ENCODE data around the gene PRIMA1. TPM values are rescaled to one million over a fixed set of nuclear protein-coding genes. Genes with fewer than 3 reads are reported as not detected.
A peak's percentile ranks its signal among the peaks of the same experiment; 100 is the strongest.

Gene PRIMA1
- polyA plus RNA-seq, 5 donors: 0.37 to 1.8 (median 0.91) TPM

DNA sequence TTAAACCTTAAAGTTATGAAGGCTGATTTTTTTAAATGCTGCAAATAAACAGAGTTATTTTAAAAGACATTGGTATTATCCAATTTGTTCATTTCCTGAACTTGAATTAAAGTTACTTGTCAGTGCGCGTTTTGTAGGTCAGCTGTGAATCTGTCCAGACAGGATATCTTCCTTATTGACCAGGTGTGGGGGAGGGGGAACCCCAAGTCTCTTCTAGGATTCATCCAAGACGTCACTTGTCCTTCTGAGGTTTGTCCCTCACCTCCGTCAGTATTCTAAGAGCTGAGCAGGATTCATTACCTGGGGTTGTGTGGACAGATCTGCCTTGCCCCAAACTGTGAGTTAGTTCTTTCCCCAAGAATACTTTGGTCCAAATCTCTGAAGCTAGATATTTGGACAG is 8.8 kb upstream of the PRIMA1 start:
- no peak for DNase-seq

DNA sequence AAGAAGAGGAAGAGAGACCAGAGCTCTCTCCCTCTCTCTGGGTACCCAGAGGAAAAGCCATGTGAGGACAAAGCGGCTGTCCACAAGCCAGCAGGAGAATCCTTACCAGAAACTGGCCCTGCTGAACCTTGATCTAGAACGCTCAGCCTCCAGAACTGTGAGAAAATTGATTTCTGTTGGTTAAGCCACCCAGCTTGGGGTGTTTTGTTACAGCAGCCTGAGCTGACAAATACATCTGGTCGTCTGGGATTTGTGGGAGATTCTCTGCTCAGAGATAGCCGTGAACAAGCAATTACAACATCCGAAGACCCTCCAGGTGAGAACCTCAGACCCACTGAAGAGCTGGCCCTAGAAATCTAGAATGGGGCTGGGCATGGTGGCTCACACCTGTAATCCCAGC is 6.5 kb upstream of the PRIMA1 start:
- no peak for DNase-seq

DNA sequence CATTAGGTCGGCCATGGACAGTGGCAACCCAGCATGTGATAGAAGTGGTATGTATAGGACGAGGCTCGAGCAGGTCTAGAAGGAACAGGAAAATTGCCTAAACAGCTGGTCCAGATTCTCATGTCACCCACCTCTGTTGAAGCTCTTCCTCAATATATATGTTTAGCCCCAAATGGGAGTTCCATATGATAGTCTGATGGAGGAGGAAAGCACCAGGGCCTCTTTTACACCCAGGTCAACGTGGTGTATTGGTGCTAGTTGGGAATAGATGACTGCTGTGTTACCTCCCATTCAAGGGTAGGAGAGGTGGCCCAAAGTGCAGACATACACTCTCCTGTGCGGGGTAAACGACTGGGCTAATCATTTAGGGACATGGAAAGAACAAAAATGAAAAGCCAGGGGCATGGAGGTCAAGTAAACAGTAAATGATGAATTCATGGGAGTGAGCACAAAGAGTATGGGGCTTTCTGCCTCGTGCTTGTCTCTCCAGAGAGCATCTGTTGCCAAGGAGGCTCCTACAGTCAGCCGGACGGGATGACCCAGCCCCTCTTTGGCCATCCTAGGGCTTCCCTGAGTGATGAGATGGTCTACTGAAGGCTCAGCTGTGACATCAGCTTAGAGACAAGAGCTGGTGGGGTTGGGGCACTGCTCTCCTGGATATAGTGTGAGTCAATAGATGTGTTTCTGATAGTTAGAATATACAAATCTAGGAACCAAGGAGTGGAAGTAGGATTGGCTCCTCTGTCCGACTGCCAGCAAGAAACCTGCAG is 5.5 kb upstream of the PRIMA1 start:
- DNase-seq: no peak

DNA sequence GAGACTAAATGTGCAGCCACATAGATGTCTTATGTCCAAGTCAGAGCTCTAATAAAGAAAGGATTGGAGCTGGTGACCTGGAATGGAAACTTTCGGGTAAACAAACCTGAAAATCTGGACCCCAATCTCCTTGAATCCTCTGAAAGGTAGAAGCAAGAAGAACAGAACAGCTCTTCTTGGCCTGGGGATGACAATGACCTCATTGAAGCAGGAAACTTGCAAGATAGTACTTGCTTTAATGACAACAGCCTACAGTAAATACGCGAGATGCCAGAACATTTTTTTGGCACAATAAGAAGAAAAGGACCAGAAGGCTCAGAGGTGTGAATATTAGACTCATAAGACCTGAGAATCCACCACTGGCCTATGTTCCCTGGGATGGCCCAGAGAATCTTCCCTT is 4.1 kb upstream of the PRIMA1 start:
- no peak for DNase-seq

DNA sequence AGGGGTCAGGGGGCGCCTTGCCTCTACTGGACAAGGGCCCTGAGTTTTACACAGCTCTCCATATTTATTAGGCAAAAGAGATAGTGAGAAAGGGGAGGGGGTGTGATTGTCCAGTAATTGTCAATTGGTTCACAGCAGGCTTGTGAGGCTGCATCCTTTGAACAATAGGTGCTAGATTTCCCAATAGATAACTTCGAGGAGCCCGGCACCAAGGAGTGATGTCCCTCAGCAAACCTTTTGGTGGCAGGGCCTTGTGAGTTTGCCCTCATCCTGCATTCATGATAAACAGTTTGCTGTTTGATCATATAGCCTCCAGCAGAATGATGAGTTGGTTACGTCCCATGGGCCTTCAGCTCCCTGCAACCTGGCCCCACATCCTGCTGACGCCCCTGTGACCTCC is 2.7 kb upstream of the PRIMA1 start:
- no peak for DNase-seq

DNA sequence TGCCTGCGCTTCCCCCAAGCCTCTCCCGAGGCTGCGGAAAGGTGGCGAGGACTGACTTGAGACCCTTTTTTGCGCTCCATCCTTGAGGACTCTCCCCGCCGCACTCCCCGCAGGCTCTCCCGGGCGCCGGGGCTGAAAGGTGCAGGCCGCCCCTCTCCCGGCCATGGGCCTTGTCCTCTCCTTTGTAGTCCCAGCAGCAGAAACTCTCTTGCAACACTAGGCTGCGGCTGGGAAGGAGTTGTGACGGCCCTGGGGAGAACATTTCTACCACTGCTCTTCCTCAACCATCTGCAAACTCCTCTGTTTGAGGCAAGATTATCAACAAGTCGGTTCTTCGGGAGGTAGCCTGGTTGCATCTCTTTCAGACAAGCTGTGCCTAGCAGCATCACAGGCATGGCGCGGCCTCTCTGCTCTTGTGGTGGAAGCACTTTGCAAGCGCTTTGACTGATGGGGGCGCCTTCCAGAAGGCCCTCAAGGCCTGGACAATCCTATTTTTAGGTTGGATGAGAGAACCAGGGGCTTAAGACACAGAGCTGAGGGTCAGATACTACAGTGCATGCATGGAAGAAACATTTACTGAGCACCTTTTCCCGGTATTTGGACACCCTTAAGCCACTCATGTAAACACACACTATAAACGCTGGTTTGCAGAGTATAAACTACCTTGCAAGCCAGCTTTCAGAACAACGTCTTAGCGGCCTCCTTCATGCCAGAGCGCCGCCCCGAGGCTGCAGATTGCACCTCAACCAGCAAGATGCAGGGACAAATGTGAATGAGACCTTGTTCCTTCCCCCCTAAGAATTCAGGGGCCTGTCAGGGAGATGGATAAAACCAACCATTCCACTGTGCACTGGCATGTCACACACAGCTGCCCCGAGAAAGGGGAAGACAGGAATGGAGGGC is 1.2 kb upstream of the PRIMA1 start:
- peak in 1 of 2 donors; percentile 5 for DNase-seq

DNA sequence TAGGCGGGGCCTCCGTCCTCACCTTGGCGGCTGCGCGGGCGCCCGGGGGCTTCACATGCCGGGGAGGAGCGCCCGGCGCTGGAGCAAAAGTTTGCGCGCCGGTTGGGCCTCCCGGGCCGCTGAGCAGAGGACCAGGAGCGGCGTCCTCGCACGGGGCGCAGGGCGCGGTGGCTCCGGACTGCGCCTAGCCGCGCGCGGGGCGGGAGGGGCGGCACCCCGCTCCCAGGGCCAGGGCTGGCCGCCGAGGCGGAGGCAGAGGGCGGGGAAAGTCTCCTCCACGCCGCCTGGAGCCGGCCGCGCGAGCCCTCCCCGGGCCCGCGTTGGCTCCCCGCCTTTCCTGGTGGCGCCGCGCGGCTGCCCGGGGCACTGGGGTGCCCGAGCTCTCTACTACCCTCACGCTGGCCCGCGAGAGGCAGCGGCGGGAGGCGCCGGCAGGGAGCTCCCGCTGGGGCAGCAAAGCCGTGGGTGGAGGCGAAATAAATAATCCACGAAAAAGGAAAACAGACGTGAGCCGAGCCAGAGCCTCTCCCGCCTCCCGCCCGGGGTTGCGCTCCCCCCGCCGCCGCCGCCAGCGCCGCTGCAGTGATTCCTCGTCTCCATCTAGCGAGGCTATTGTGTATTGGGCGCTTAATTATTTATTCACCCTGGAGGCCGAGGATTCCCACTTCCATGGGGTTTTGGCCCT is 400 bp upstream of the PRIMA1 start:
- DNase-seq: peak; percentile 11 to 13

DNA sequence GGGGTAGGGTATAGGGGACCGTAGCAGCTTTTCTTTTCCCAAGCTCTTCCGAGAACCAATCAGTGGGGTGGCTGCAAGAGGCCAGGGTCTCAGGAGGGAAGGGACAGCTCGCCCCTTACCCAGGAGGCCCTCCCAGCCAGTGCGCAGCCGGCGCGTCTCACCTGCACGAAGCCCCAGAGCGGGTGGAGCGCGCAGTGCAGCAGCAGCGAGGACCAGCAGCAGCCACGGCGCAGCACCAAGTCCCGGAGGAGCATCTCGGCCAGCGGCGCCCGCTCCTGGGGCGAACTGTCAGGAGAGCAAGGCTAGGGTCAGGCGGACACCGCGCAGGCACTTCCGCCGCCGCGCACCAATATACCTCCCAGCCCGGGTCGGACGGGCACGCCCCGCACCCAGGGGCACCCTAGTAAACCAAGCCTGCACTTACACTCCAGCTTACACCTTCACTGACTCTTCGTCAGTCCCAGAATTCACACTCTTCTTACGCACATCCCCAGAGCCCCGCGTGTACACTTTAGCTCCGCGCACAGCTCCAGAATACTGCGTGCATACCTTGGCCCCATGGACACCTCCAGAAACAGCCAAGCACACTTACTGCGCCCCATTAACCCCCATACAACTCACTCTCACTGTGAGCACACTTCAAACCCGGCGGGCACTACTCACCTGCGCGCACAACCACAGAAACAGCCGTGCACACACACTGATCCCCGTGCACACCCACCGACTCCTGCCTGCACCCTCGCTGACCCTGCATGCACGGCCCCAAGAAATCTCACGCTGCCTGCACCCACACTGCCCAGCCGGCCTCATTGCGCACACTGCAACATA is 606 bp downstream of the PRIMA1 start:
- peak in 1 of 2 donors; percentile 1 for DNase-seq

DNA sequence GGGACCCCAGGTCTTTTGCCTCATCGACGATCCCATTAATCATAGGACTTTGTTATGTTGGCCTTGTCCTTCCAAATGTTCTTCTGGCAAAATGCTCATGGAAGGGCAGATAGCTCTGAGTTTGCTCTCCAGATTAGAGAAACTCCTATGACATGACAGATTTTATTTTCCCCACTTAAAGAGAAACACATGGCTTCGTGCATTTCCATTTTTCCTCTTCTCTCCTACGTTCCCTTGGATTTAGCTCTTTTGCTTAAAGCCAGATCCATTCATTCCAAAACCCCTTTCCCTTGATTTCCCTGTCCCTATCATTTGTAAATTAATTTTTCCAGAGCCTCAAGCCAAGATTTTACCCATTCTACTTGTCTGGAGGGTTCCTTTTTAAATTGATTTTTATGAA is 2.9 kb downstream of the PRIMA1 start:
- no peak for DNase-seq

DNA sequence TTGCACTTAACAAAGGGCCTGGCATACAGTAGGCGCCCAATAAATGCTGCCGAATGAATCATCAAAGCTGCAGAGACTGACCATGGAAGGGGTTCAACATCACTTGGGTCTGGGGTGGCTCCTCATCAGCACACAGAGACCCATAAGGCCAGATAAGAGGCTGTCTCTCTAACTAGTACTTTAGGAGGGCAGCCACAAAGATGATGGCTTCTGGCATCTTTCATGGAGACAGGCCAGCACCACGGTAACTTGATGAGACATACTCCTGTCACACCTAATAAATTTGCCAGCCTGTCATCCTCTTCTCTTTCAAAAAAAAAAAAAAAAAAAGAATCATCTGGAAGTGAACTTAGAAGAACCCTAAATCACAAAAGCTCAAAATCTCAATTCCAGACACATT is 3.4 kb downstream of the PRIMA1 start:
- no peak for DNase-seq

DNA sequence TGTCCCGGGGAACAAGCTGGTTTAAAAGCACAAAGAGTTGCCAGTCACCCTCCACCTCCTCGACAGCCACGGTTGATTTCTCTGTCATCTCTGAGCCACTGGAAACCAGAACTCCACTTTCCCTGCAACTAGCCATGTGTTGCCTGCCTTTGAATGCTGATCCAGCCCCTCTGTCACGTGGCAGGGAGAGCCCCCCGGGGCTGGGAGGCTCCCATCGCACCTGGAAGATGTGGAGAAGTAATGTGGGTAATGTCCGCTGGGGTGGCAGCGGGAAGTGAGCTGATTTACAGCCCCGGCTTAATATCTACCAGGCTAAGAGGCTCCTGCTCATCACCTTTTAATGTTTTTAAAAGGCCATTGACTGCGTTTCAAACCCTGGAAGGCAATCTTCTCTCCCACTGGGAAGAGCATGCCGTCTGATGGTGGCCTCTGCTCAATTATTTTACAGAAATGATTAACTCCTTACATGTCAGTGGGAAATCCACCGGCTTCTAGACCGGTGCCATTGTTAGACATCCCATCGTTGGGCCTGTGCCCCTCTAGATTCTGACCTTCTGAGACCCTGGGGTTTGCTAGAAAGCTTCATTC is 7.4 kb downstream of the PRIMA1 start:
- DNase-seq: no peak

DNA sequence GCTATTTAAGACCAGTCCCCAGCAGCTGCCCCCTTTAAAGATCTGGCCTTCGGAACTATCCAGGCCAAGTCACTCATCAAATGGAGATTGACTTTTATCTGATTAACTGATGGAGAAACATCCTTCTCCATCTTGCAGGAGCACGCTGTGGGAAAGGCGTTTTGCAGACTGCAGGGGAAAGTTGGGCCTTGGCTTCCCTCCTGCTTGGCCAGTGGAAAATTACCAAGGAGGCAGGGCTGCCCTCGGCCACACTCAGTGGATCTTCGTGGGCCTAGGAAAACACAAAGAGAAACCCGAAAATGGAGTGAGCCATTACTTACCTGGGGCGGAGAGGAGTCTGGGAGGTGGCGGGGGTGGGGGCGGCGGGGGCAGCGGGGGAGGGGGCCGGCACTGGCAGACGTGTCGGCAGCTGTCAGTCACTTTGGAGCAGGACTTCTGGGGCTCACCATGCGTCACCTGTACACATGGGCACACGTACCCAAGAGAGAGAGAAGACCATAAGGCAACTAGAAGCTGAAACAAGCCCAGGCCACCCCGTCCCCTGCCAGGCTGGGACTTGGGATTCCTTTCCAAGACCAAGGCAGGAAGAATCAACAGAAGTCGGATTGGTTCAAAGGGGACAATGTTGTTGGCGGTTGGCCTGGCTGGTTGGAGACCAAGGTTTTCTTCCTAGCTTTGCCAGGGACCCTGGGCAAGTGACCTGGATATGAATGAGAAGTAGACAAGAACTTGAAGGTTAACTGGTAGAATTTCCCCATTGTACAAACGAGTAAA is 9.2 kb downstream of the PRIMA1 start:
- DNase-seq: no peak

DNA sequence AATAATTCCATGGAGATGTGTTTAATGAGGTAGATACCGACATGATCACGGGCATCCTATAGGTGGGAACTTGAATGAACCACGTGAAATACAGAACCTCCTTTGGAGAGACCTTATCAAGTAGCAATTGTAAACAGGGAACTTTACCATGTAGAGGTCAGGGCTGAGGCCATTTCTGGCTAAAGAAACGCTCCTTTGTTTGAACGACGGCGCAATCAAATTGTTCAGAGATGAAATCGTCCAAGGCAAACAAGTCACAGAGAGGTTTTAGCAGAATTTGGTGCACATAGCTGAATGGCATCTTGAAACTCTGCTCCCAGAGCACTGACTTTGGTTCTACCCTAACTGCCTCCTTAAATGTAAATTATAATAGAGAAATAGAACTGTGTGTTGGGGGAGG is 9.8 kb downstream of the PRIMA1 start:
- no peak for DNase-seq

DNA sequence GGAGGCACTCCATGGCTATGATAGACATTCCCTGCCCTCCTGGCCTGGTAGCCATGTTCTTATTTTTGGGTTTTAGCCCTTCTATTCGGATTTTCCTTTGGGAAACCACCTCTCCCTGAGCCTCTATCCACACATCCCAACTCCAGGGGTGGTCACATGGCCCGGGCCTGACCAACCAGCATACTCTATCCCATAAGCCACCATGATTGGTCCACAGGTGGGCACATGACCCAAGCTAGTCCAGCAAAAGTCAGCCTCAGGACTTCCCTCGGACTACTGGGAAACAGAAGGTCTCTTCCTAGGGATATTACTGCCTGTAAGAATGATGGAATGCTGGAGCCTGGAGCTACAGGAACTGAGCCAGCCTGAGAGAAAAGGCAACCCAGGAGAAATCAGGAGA is 12.5 kb downstream of the PRIMA1 start:
- no peak for DNase-seq

DNA sequence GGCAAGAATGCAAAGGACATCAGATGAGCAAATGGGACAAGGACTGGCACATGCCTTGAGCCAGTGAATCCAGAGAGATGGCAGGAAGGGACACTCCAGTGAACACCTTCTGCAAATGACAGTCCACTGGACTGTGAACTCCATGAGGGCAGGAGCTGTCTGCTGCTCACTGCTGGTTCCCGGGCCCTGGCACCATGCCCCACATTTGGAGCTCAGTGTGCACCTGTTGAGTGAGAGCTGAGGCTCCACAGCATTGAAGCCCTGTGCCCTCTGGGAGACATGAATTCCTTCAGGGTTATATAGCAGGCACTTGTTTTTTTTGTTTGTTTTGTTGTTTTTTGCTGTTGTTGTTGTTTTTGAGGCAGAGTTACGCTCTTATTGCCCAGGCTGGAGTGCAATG is 13.1 kb downstream of the PRIMA1 start:
- DNase-seq: no peak

DNA sequence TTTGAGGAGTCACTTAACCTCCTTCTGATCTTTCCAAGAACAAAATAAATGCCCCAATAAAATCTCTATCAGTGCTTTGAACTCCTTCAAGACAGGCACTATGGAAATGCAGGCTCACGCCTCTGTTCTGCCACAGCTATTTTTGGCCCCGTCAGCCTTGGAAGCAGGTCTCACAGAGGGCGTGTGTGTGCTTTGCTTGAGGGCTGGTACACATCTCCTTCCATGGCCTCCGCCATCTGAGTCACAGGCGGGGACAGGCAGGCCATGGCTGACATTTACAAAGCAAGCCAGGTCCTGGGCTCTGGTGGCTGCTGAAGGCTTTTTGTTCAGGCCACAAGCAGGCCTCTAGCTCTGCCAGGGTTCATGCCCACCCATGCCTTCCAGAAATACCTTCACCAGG is 16.0 kb downstream of the PRIMA1 start:
- no peak for DNase-seq

DNA sequence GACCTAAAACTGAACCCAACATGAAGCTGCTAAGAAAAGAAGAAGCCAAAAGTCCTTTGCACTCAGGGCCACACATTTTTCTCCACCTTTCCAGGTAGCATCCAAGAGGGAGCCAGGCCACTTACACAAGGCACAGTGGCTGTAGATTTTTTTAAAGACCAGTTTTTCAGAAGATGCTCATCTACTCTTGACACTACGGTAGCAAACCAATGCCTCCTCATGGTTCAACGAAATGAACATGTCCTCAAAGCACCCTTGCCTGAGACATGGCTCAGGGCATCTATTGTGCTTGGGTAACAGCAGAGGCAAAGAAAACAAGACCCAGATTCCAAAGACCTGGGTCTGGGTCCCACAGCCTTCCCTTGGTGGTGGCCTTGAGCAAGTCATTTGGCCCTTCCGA is 22.3 kb downstream of the PRIMA1 start:
- no peak for DNase-seq

DNA sequence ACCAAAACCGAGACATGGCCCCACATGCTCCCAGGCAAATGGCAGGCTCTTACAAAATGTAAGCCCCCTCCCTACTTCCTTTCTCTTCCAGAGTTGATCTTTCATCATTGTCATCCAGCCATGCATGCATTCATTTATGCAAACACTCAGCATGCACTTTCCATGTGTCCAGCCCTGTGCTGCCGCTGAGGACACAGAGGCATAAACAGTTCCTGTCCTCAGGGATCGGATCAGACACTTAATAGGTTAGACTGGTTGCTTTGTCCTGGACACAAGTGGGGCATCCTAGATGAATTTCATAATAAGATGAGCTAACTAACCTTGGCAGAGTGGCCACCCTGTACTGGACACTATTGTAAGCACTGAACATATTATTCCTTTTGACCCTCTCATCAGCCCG is 23.1 kb downstream of the PRIMA1 start:
- DNase-seq: no peak

DNA sequence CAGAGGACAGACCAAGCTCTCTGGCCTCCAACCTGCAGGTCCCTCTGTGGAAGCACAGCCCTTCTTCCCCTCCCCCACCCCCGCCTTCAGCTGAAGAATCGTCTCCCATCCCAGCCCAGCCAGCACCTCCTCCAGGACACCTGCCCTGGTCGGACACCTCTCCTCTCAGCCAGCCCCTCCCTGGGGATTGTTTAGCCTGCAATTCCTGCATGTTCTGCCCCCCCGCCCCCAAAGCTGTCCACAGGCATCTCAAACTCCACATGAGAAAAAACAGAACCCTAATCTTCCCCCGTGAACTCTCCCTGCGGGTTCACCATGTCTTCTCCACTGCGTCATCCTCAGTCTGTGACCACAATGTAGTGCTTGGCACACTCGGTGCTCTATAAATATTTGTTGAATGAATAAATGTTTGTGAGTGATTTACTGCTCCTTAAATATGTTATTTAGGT is 24.1 kb downstream of the PRIMA1 start:
- no peak for DNase-seq

DNA sequence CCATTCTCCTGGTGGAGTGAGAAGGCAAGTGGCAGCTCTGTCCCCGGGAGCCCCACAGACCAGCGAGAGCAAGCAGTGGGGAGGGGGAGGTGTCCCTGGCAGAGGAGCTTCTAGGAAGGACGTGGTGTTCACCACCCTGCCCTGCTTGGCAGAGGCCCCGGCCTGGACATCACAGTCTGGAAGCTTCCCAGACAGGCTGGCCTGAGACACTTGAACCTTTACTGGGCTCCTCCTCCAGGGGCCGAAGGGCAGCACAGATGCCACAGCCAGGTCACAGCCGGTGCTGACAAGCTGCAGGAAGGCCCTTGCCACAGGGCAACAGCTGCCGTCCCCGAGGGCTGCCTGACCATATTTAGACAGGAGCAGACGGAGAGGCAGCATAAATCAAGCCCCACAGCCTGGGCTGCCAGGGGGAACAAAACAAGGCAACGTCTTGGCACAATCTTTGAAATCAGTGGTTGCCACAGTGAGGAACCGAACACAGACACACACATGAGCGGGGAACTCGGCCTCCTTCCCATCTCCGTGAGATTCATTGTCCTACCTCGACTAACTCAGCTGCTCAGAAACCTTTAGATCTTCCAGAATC is 28.5 kb downstream of the PRIMA1 start:
- DNase-seq: no peak
